SK-N-SH treated with all-trans-retinoic acid at 6 μM for 48 hours (cell line): ENCODE measurements around the gene NUP42.

Experiments used
- ATAC-seq: fragments of 200-7000 bp; cut with Tn5 transposase; 3 replicates; pipeline ENCODE4 v1.9.1; 2020; ENCODE audit warnings: mild to moderate bottlenecking, moderate library complexity
- BACH2 ChIP-seq: fragments of 250-450 bp; sonication (Bioruptor Pico); IDR thresholded peaks from 2 replicates; pipeline ENCODE4 v1.9.0; 2021; ENCODE audit warnings: mild to moderate bottlenecking, borderline replicate concordance
- CREB5 ChIP-seq: fragments of 250-450 bp; sonication (Bioruptor Pico); IDR thresholded peaks from 2 replicates; pipeline ENCODE4 v1.5.1; 2020; ENCODE audit warnings: low read depth, mild to moderate bottlenecking, moderate library complexity
- CSDC2 ChIP-seq: fragments of 250-450 bp; sonication (Bioruptor Pico); IDR thresholded peaks from 2 replicates; pipeline ENCODE4 v1.5.0; 2020; ENCODE audit warnings: mild to moderate bottlenecking, moderate library complexity
- CSRNP3 ChIP-seq: fragments of 250-450 bp; sonication (Bioruptor Pico); IDR thresholded peaks from 2 replicates; pipeline ENCODE4 v1.5.1; 2021; ENCODE audit warnings: mild to moderate bottlenecking, moderate library complexity
- ESRRG ChIP-seq: fragments of 250-450 bp; sonication (Bioruptor Pico); IDR thresholded peaks from 2 replicates; pipeline ENCODE4 v1.6.1; 2021; ENCODE audit warnings: mild to moderate bottlenecking
- ISL1 ChIP-seq: fragments of 250-450 bp; sonication (Bioruptor Pico); IDR thresholded peaks from 2 replicates; pipeline ENCODE4 v2.1.2; 2022; ENCODE audit warnings: mild to moderate bottlenecking, moderate library complexity
- OSR1 ChIP-seq: fragments of 250-450 bp; sonication (Bioruptor Pico); IDR thresholded peaks from 2 replicates; pipeline ENCODE4 v1.8.0; 2022; ENCODE audit warnings: moderate library complexity, mild to moderate bottlenecking, inconsistent platforms
- PATZ1 ChIP-seq: fragments of 250-450 bp; sonication (Bioruptor Pico); IDR thresholded peaks from 2 replicates; pipeline ENCODE4 v1.8.0; 2020; ENCODE audit warnings: mild to moderate bottlenecking, moderate library complexity, borderline replicate concordance
- POU6F1 ChIP-seq: fragments of 250-450 bp; sonication (Bioruptor Pico); IDR thresholded peaks from 2 replicates; pipeline ENCODE4 v1.8.0; 2021; ENCODE audit warnings: low read depth, mild to moderate bottlenecking, moderate library complexity, borderline replicate concordance
- PPARA ChIP-seq: fragments of 250-450 bp; sonication (Bioruptor Pico); IDR thresholded peaks from 2 replicates; pipeline ENCODE4 v1.5.0; 2020; ENCODE audit warnings: mild to moderate bottlenecking, borderline replicate concordance
- RARB ChIP-seq: fragments of 250-450 bp; sonication (Bioruptor Pico); IDR thresholded peaks from 2 replicates; pipeline ENCODE4 v1.8.0; 2021; ENCODE audit warnings: mild to moderate bottlenecking, moderate library complexity
- SNAI2 ChIP-seq: fragments of 250-450 bp; sonication (Bioruptor Pico); IDR thresholded peaks from 2 replicates; pipeline ENCODE4 v1.5.0; 2020; ENCODE audit warnings: mild to moderate bottlenecking, moderate library complexity
- TCF4 ChIP-seq: fragments of 250-450 bp; sonication (Bioruptor Pico); IDR thresholded peaks from 2 replicates; pipeline ENCODE4 v1.8.0; 2021; ENCODE audit warnings: mild to moderate bottlenecking, moderate library complexity, borderline replicate concordance
- TOX ChIP-seq: fragments of 250-450 bp; sonication (Bioruptor Pico); IDR thresholded peaks from 2 replicates; pipeline ENCODE4 v1.8.0; 2021; ENCODE audit warnings: mild to moderate bottlenecking, moderate library complexity, borderline replicate concordance
- TSHZ2 ChIP-seq: fragments of 250-450 bp; sonication (Bioruptor Pico); IDR thresholded peaks from 2 replicates; pipeline ENCODE4 v1.5.0; 2020; ENCODE audit warnings: mild to moderate bottlenecking, moderate library complexity
- ZFP3 ChIP-seq: fragments of 250-450 bp; sonication (Bioruptor Pico); IDR thresholded peaks from 2 replicates; pipeline ENCODE4 v1.5.0; 2020; ENCODE audit warnings: mild to moderate bottlenecking, moderate library complexity
- ZFP30 ChIP-seq: fragments of 450-650 bp; formaldehyde crosslinking; IDR thresholded peaks from 2 replicates; pipeline ENCODE4 v1.5.0; 2022; ENCODE audit warnings: mild to moderate bottlenecking, moderate library complexity
- ZNF565 ChIP-seq: fragments of 450-650 bp; formaldehyde crosslinking; conservative IDR thresholded peaks from 2 replicates; pipeline ENCODE4 v1.5.0; 2020; ENCODE audit warnings: low read depth, mild to moderate bottlenecking, moderate library complexity
- ZNF70 ChIP-seq: fragments of 450-650 bp; formaldehyde crosslinking; IDR thresholded peaks from 2 replicates; pipeline ENCODE4 v1.5.0; 2020; ENCODE audit warnings: mild to moderate bottlenecking, moderate library complexity
- ZNF8 ChIP-seq: fragments of 450-650 bp; formaldehyde crosslinking; IDR thresholded peaks from 2 replicates; pipeline ENCODE4 v1.5.0; 2020; ENCODE audit warnings: mild to moderate bottlenecking, moderate library complexity

NUP42 gene

GRCh38 chr7:23204241-23204640 lies 22.4 kb downstream of the NUP42 start:
- TF ChIP-seq ZNF8 (CRISPR knock-in tag) (no peak), TOX (CRISPR knock-in tag) (no peak), PATZ1 (CRISPR knock-in tag) (no peak), PPARA (no peak), TCF4 (CRISPR knock-in tag) (no peak), OSR1 (CRISPR knock-in tag) (no peak), POU6F1 (no peak), ESRRG (CRISPR knock-in tag) (no peak), ZFP30 (CRISPR knock-in tag) (no peak), ISL1 (CRISPR knock-in tag) (no peak), RARB (CRISPR knock-in tag) (no peak), SNAI2 (no peak), BACH2 (CRISPR knock-in tag) (no peak), TSHZ2 (no peak), ZNF565 (CRISPR knock-in tag) (no peak)
- no peak for ATAC-seq

- ATAC-seq, result no peak
- TF ChIP-seq PPARA (no peak), RARB (CRISPR knock-in tag) (no peak), ZFP30 (CRISPR knock-in tag) (no peak), CSDC2 (no peak), ZNF70 (CRISPR knock-in tag) (no peak), CSRNP3 (CRISPR knock-in tag) (no peak), ISL1 (CRISPR knock-in tag) (no peak), OSR1 (CRISPR knock-in tag) (no peak), CREB5 (CRISPR knock-in tag) (no peak), PATZ1 (CRISPR knock-in tag) (no peak), BACH2 (CRISPR knock-in tag) (no peak), ZNF565 (CRISPR knock-in tag) (no peak), ZFP3 (no peak), SNAI2 (no peak), TOX (CRISPR knock-in tag) (no peak), ESRRG (CRISPR knock-in tag) (no peak), POU6F1 (no peak), TSHZ2 (no peak)
Measured at GRCh38 chr7:23205577-23205908, 23.7 kb downstream of the NUP42 start.
